A549 (cell line): ENCODE results near the gene SOWAHC. TPM values are rescaled to one million over a fixed set of nuclear protein-coding genes. Genes with fewer than 3 reads are reported as not detected.
A peak's percentile ranks its signal among the peaks of the same experiment; 100 is the strongest.

Experiments
- ATAC-seq, 2 experiments: fragments of 200-7000 bp in 1 of 2; fragments of >200 bp in 1 of 2; cut with Nextera tagmentation in 1 of 2; cut with Tn5 transposase in 1 of 2; 3 replicates each; pipeline versions ENCODE4 v1.8.0 to v1.9.1; 2018 to 2020; ENCODE audit warnings: mild to moderate bottlenecking in 1 of 2, moderate library complexity in 1 of 2
- CTCF ChIA-PET: fragments of 300-600 bp; sonication (Branson Sonifier 250); formaldehyde crosslinking; extraction: SDS; loops from one replicate; lab custom pipeline; 2021; ENCODE audit warnings: antibody characterized with exemption, inconsistent platforms; lab: Yijun Ruan, JAX
- POLR2A ChIA-PET: fragments of 350-600 bp; formaldehyde crosslinking; extraction: SDS; loops from one replicate; lab custom pipeline; 2021; ENCODE audit warnings: antibody characterized with exemption, inconsistent platforms; lab: Yijun Ruan, JAX
- DNase-seq, 2 experiments: peaks; one replicate each; pipeline versions ENCODE4 v3.0.0 to v3.0.0-alpha.2; 2011 to 2016; ENCODE audit warnings: low read depth in 1 of 2, low spot score in 1 of 2
- FAIRE-seq: peaks from 2 replicates; lab custom pipeline; 2011; peaks lifted over from hg19 to GRCh38; lab: Jason Lieb, UNC
- H3K27ac ChIP-seq, 2 experiments: fragments of >200 bp; sonication (Bioruptor Twin); formaldehyde crosslinking; 3 replicates each; pipeline ENCODE4 v1.5.1; 2016 to 2017
- H3K4me1 ChIP-seq: fragments of >200 bp; sonication (Bioruptor Twin); formaldehyde crosslinking; 3 replicates; pipeline ENCODE4 v1.6.1; 2016
- H3K4me2 ChIP-seq: fragments of >200 bp; sonication (Bioruptor Twin); formaldehyde crosslinking; 3 replicates; pipeline ENCODE4 v1.6.1; 2016
- H3K4me3 ChIP-seq: fragments of >200 bp; sonication (Bioruptor Twin); formaldehyde crosslinking; 3 replicates; pipeline ENCODE4 v1.5.1; 2016
- H3K9me3 ChIP-seq: fragments of >200 bp; sonication (Bioruptor Twin); formaldehyde crosslinking; 3 replicates; pipeline ENCODE4 v1.6.1; 2016
- CEBPB ChIP-seq, 2 experiments: fragments of >200 bp in 1 of 2; sonication (Bioruptor Twin) in 1 of 2; formaldehyde crosslinking in 1 of 2; IDR thresholded peaks; 2 replicates each; pipeline ENCODE4 v1.6.1; 2012 to 2016
- CHD2 ChIP-seq: fragments of 150-350 bp; IDR thresholded peaks from 2 replicates; pipeline ENCODE4 v1.6.1; 2014; ENCODE audit warnings: low read length; ENCODE audit not compliant: partially characterized antibody
- ESRRA ChIP-seq: fragments of 150-350 bp; IDR thresholded peaks from 2 replicates; pipeline ENCODE4 v1.6.1; 2014; ENCODE audit warnings: mild to moderate bottlenecking, low read length, borderline replicate concordance
- FOSL2 ChIP-seq, 2 experiments: fragments of 450-650 bp in 1 of 2; fragments of >200 bp in 1 of 2; sonication (Bioruptor Twin) in 1 of 2; formaldehyde crosslinking; IDR thresholded peaks; 2 replicates each; pipeline versions ENCODE4 v1.5.0 to v1.6.1; 2016 to 2020; ENCODE audit warnings: mild to moderate bottlenecking in 1 of 2, moderate library complexity in 1 of 2
- GATA3 ChIP-seq: IDR thresholded peaks from 2 replicates; pipeline ENCODE4 v1.6.1; 2012; ENCODE audit warnings: borderline replicate concordance
- KDM5A ChIP-seq: fragments of 200-600 bp; sonication (generic); IDR thresholded peaks from 2 replicates; pipeline ENCODE4 v1.6.1; 2016; ENCODE audit warnings: antibody characterized with exemption, mild to moderate bottlenecking
- MAFK ChIP-seq: fragments of 450-650 bp; IDR thresholded peaks from 2 replicates; pipeline ENCODE4 v1.6.1; 2014; ENCODE audit not compliant: partially characterized antibody
- MAZ ChIP-seq: fragments of 150-350 bp; IDR thresholded peaks from 2 replicates; pipeline ENCODE4 v1.6.1; 2014; ENCODE audit warnings: antibody characterized with exemption, low read depth, low read length, borderline replicate concordance
- NPAS2 ChIP-seq: fragments of 250-450 bp; sonication (Bioruptor Pico); IDR thresholded peaks from 2 replicates; pipeline ENCODE4 v1.8.0; 2022; ENCODE audit warnings: mild to moderate bottlenecking, moderate library complexity, borderline replicate concordance
- PHF8 ChIP-seq: fragments of 200-600 bp; sonication (generic); IDR thresholded peaks from 2 replicates; pipeline ENCODE4 v1.6.1; 2016; ENCODE audit warnings: low read depth, mild to moderate bottlenecking, antibody characterized with exemption, moderate library complexity, borderline replicate concordance
- RARB ChIP-seq: fragments of 250-450 bp; sonication (Bioruptor Pico); IDR thresholded peaks from 2 replicates; pipeline ENCODE4 v1.8.0; 2021; ENCODE audit warnings: mild to moderate bottlenecking, moderate library complexity
- RCOR1 ChIP-seq: fragments of 150-350 bp; IDR thresholded peaks from 2 replicates; pipeline ENCODE4 v1.6.1; 2014; ENCODE audit warnings: antibody characterized with exemption, low read length, low read depth
- RNF2 ChIP-seq: fragments of 200-600 bp; sonication (generic); IDR thresholded peaks from 2 replicates; pipeline ENCODE4 v1.6.1; 2016; ENCODE audit warnings: low read depth, mild to moderate bottlenecking, antibody characterized with exemption, moderate library complexity, borderline replicate concordance
- ZC3H11A ChIP-seq: fragments of 450-650 bp; IDR thresholded peaks from 2 replicates; pipeline ENCODE4 v1.6.1; 2014; ENCODE audit warnings: antibody characterized with exemption, mild to moderate bottlenecking
- ZSCAN20 ChIP-seq: fragments of 250-450 bp; sonication (Bioruptor Pico); IDR thresholded peaks from 2 replicates; pipeline ENCODE4 v1.8.0; 2022; ENCODE audit warnings: mild to moderate bottlenecking, moderate library complexity
- WGBS: methylation state at CpG from one replicate; pipeline ENCODE4 v1.1.6; 2017; ENCODE audit errors: missing lambda C conversion rate; 5-methylcytosine and 5-hydroxymethylcytosine counted together
- polyA plus RNA-seq, 4 experiments: library from polyadenylated mRNA; depleted of rRNA in 3 of 4; stranded (reverse); fragments of >200 nt; fragmentation: RNase III in 1 of 4; extraction: RNeasy Plus Mini Kit Qiagen cat#74134 plus additional on column Dnase treatment in 1 of 4; gene quantifications; 2 replicates in 3 of 4; 3 replicates in 1 of 4; pipeline ENCODE4 v1.2.3, GENCODE V29; 2011 to 2017
- TF ChIP-seq, protein P1 (sequence below): IDR thresholded peaks from 2 replicates; pipeline ENCODE4 v1.6.1; 2012
- TF ChIP-seq, protein P2 (sequence below): fragments of 450-650 bp; IDR thresholded peaks from 2 replicates; pipeline ENCODE4 v1.6.1; 2014; ENCODE audit warnings: antibody characterized with exemption
- TF ChIP-seq, protein P3 (sequence below): fragments of 200-600 bp; sonication (generic); IDR thresholded peaks from 2 replicates; pipeline ENCODE4 v1.6.1; 2016; ENCODE audit warnings: antibody characterized with exemption, mild to moderate bottlenecking, moderate library complexity
- TF ChIP-seq, protein P4 (sequence below): fragments of 250-450 bp; sonication (Bioruptor Pico); IDR thresholded peaks from 2 replicates; pipeline ENCODE4 v1.5.0; 2020; ENCODE audit warnings: low read depth, mild to moderate bottlenecking, moderate library complexity

Gene SOWAHC
- polyA plus RNA-seq, 2 of the 4 experiments (the other 2 are of a cell fraction): 13.7 to 14.2 TPM

DNA sequence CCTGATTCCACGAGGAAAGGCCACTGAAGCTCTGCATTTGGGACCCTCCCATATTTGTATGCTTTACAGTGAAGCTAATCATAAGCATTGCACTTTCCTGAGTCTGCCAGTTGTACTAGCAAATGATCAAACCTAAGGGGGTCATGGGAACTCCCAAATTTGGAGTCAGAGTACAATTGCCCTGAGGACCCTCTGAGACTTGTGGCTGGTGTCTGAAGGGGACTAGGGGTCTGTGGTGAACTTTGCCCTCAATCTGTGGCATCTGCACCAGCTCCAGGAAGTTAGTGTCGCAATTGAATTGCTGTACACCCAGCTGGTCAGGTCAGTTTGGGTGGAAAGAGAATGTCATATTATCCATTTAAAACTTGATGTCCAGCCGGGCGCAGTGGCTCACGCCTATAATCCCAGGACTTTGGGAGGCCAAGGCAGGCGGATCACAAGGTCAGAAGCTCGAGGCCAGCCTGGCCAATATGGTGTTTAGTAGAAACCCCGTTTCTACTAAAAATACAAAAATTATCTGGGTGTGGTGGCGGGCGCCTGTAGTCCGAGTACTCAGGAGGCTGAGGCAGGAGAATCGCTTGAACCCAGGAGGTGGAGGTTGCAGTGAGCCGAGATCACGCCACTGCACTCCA is 18.1 kb downstream of the SOWAHC start:
- POLR2A ChIA-PET: no interaction called here
- H3K9me3 ChIP-seq: no peaks in the 10 kb centered on the region
- 79% methylated on average over 14 of the region's 14 CpGs for WGBS
- no peak overlapping the region for H3K4me2 ChIP-seq
- FAIRE-seq: no peak
- peaks cover 5% of the 10 kb centered on the region; the same call in 1 of the 3 replicates for H3K4me1 ChIP-seq
- H3K27ac ChIP-seq: peak overlapping the region in 1 of 2 experiments; percentile 8; a peak in 1 of 6 replicates
- DNase-seq: no peak
- no peak for TF ChIP-seq FOSL2 (IDR thresholded peaks at IDR 0.05)
- TF ChIP-seq FOSL2 (CRISPR knock-in tag; IDR thresholded peaks at IDR 0.05): no peak
- no peak for TF ChIP-seq MAFK
- peak; percentile 34 to 37; a peak in 1 of 4 replicates for TF ChIP-seq CEBPB (IDR thresholded peaks at IDR 0.05)
- TF ChIP-seq, all 56 proteins: peak for 1
- CTCF ChIA-PET: interaction anchor here (1.2 to 1.3 kb wide), 2 partner anchors 9 to 10 kb away, joined by 3 to 4 read pairs; no protein-coding TSS in a partner anchor
- ATAC-seq: no peak
- H3K4me3 ChIP-seq: no peak overlapping the region

DNA sequence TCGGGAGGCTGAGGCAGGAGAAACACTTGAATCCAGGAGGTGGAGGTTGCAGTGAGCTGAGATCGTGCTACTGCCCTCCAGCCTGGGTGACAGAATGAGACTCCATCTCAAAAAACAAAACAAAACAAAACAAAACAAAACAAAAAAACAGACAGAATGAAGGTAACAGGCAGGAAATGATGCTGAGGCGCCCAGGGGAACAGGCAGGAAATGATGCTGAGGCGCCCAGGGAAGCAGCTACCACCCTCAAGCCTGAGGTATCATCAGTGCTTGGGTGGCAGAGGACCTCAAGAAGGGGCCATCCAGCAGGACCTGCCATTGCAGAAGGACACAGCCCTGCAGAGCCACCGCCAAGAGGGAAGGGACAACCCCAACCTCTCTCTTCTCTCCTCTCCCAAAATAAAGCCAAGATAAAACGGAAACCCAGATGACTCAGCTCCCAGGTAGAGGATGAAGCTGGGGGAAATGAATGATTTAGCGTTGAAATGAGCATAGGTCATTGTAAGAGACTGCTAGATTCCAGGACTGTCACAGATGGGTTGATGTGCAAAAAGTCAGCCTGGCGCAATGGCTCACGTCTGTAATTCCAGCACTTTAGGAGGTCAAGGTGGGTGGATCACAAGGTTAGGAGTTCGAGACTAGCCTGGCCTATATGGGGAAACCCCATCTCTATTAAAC is 19.3 kb downstream of the SOWAHC start:
- no peak for FAIRE-seq

DNA sequence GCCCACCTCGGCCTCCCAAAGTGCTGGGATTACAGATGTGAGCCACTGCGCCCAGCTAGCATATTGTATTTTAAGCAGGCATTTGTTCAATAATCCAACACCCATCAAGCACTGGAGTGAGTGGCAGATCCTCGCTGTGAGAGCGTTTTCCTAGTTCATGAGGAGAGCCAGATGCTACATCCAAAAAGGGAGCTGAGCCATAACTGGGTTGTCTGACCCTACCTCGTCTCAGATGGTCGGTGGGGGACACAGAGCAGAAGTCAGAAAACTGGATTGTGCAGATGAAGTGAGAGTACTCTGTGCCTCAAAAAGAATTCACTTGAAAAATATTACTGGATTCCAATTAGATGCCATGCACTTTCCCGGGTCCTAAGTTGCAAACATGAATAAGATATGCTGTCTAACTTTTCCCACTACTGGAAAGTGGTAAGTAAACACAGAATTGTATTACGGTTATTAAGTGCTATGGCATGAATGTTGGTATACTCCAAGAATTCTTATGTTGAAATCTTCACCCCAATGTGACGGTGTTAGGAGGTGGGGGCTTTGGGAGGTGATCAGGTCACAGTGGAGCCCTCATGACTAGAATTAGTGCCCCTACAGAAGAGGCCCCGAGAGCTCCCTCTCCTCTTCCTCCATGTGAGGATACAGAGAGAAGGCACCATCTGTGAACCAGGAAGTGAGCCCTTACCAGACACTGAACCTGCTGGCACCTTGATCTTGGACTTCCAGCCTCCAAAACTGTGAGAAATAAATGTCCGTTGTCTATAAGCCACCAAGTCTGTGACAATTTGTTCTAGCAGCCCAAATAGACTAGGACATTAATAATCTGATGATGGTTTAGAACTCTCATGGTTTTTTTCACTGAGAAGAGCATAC is 21.5 kb downstream of the SOWAHC start:
- FAIRE-seq: no peak
- H3K4me3 ChIP-seq: no peak overlapping the region
- no peak for ATAC-seq
- ChIA-PET POLR2A (no interaction called here), CTCF (interaction anchor here (0.8 kb wide), 1 partner anchor 10 kb away, joined by 3 read pairs; no protein-coding TSS in a partner anchor)
- no peak overlapping the region for H3K27ac ChIP-seq
- WGBS: 72% methylated on average over 11 of the region's 11 CpGs
- no peak overlapping the region for H3K4me2 ChIP-seq
- no peaks in the 10 kb centered on the region for H3K9me3 ChIP-seq
- H3K4me1 ChIP-seq: peaks cover 5% of the 10 kb centered on the region; the same call in 1 of the 3 replicates
- no peak for DNase-seq
- TF ChIP-seq RNF2 (no peak), CHD2 (no peak), KDM5A (no peak), MAFK (no peak), ZSCAN20 (no peak), RARB (no peak), ESRRA (no peak), PHF8 (no peak), RCOR1 (no peak)
- TF ChIP-seq, protein P1, sequence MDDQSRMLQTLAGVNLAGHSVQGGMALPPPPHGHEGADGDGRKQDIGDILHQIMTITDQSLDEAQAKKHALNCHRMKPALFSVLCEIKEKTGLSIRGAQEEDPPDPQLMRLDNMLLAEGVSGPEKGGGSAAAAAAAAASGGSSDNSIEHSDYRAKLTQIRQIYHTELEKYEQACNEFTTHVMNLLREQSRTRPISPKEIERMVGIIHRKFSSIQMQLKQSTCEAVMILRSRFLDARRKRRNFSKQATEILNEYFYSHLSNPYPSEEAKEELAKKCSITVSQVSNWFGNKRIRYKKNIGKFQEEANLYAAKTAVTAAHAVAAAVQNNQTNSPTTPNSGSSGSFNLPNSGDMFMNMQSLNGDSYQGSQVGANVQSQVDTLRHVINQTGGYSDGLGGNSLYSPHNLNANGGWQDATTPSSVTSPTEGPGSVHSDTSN: no peak
- TF ChIP-seq, protein P2, sequence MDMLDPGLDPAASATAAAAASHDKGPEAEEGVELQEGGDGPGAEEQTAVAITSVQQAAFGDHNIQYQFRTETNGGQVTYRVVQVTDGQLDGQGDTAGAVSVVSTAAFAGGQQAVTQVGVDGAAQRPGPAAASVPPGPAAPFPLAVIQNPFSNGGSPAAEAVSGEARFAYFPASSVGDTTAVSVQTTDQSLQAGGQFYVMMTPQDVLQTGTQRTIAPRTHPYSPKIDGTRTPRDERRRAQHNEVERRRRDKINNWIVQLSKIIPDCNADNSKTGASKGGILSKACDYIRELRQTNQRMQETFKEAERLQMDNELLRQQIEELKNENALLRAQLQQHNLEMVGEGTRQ: no peak

More for the DNA sequence above, 19.3 kb downstream of the SOWAHC start:
- CTCF ChIA-PET: no interaction called here
- TF ChIP-seq GATA3: no peak
- no peak for TF ChIP-seq ZC3H11A
- TF ChIP-seq, protein P3, sequence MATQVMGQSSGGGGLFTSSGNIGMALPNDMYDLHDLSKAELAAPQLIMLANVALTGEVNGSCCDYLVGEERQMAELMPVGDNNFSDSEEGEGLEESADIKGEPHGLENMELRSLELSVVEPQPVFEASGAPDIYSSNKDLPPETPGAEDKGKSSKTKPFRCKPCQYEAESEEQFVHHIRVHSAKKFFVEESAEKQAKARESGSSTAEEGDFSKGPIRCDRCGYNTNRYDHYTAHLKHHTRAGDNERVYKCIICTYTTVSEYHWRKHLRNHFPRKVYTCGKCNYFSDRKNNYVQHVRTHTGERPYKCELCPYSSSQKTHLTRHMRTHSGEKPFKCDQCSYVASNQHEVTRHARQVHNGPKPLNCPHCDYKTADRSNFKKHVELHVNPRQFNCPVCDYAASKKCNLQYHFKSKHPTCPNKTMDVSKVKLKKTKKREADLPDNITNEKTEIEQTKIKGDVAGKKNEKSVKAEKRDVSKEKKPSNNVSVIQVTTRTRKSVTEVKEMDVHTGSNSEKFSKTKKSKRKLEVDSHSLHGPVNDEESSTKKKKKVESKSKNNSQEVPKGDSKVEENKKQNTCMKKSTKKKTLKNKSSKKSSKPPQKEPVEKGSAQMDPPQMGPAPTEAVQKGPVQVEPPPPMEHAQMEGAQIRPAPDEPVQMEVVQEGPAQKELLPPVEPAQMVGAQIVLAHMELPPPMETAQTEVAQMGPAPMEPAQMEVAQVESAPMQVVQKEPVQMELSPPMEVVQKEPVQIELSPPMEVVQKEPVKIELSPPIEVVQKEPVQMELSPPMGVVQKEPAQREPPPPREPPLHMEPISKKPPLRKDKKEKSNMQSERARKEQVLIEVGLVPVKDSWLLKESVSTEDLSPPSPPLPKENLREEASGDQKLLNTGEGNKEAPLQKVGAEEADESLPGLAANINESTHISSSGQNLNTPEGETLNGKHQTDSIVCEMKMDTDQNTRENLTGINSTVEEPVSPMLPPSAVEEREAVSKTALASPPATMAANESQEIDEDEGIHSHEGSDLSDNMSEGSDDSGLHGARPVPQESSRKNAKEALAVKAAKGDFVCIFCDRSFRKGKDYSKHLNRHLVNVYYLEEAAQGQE: no peak
- TF ChIP-seq, protein P4, sequence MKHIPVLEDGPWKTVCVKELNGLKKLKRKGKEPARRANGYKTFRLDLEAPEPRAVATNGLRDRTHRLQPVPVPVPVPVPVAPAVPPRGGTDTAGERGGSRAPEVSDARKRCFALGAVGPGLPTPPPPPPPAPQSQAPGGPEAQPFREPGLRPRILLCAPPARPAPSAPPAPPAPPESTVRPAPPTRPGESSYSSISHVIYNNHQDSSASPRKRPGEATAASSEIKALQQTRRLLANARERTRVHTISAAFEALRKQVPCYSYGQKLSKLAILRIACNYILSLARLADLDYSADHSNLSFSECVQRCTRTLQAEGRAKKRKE (CRISPR knock-in tag): no peak
- TF ChIP-seq, protein P2: no peak
- no peak for TF ChIP-seq NPAS2 (CRISPR knock-in tag)
- no peak for TF ChIP-seq MAZ
- TF ChIP-seq, all 56 proteins: peak for 0
- Histone ChIP-seq H3K27ac (no peak overlapping the region), H3K4me2 (no peak overlapping the region), H3K9me3 (no peaks in the 10 kb centered on the region), H3K4me3 (no peak overlapping the region), H3K4me1 (peaks cover 5% of the 10 kb centered on the region; the same call in 1 of the 3 replicates)
- ATAC-seq (no peak), DNase-seq (no peak)
- POLR2A ChIA-PET: no interaction called here
- WGBS: 82% methylated on average over 10 of the region's 10 CpGs
